A549 (cell line): Measurements from ENCODE around the gene PIK3R1. TPM values are rescaled to one million over a fixed set of nuclear protein-coding genes. Genes with fewer than 3 reads are reported as not detected.
A peak's percentile ranks its signal among the peaks of the same experiment; 100 is the strongest.

Experiments
- ATAC-seq, 2 experiments: fragments of 200-7000 bp in 1 of 2; fragments of >200 bp in 1 of 2; cut with Nextera tagmentation in 1 of 2; cut with Tn5 transposase in 1 of 2; 3 replicates each; pipeline versions ENCODE4 v1.8.0 to v1.9.1; 2018 to 2020; ENCODE audit warnings: mild to moderate bottlenecking in 1 of 2, moderate library complexity in 1 of 2
- CTCF ChIA-PET: fragments of 300-600 bp; sonication (Branson Sonifier 250); formaldehyde crosslinking; extraction: SDS; loops from one replicate; lab custom pipeline; 2021; ENCODE audit warnings: antibody characterized with exemption, inconsistent platforms; lab: Yijun Ruan, JAX
- POLR2A ChIA-PET: fragments of 350-600 bp; formaldehyde crosslinking; extraction: SDS; loops from one replicate; lab custom pipeline; 2021; ENCODE audit warnings: antibody characterized with exemption, inconsistent platforms; lab: Yijun Ruan, JAX
- DNase-seq, 2 experiments: peaks; one replicate each; pipeline versions ENCODE4 v3.0.0 to v3.0.0-alpha.2; 2011 to 2016; ENCODE audit warnings: low read depth in 1 of 2, low spot score in 1 of 2
- FAIRE-seq: peaks from 2 replicates; lab custom pipeline; 2011; peaks lifted over from hg19 to GRCh38; lab: Jason Lieb, UNC
- H3K27ac ChIP-seq, 2 experiments: fragments of >200 bp; sonication (Bioruptor Twin); formaldehyde crosslinking; 3 replicates each; pipeline ENCODE4 v1.5.1; 2016 to 2017
- H3K4me1 ChIP-seq: fragments of >200 bp; sonication (Bioruptor Twin); formaldehyde crosslinking; 3 replicates; pipeline ENCODE4 v1.6.1; 2016
- H3K4me2 ChIP-seq: fragments of >200 bp; sonication (Bioruptor Twin); formaldehyde crosslinking; 3 replicates; pipeline ENCODE4 v1.6.1; 2016
- H3K4me3 ChIP-seq: fragments of >200 bp; sonication (Bioruptor Twin); formaldehyde crosslinking; 3 replicates; pipeline ENCODE4 v1.5.1; 2016
- H3K9me3 ChIP-seq: fragments of >200 bp; sonication (Bioruptor Twin); formaldehyde crosslinking; 3 replicates; pipeline ENCODE4 v1.6.1; 2016
- ATOH8 ChIP-seq: fragments of 250-450 bp; sonication (Bioruptor Pico); IDR thresholded peaks from 2 replicates; pipeline ENCODE4 v1.5.0; 2020; ENCODE audit warnings: low read depth, mild to moderate bottlenecking, moderate library complexity
- BCL3 ChIP-seq: fragments of >200 bp; sonication (Bioruptor Twin); formaldehyde crosslinking; IDR thresholded peaks from 3 replicates; pipeline ENCODE4 v1.6.1; 2016
- CBX8 ChIP-seq: fragments of 200-600 bp; sonication (generic); IDR thresholded peaks from 2 replicates; pipeline ENCODE4 v1.6.1; 2016
- CTCF ChIP-seq: fragments of >200 bp; sonication (Bioruptor Twin); formaldehyde crosslinking; IDR thresholded peaks from 3 replicates; pipeline ENCODE4 v1.5.1; 2016
- ESRRA ChIP-seq: fragments of 150-350 bp; IDR thresholded peaks from 2 replicates; pipeline ENCODE4 v1.6.1; 2014; ENCODE audit warnings: mild to moderate bottlenecking, low read length, borderline replicate concordance
- GATA3 ChIP-seq: IDR thresholded peaks from 2 replicates; pipeline ENCODE4 v1.6.1; 2012; ENCODE audit warnings: borderline replicate concordance
- HDAC2 ChIP-seq: fragments of 200-600 bp; sonication (generic); IDR thresholded peaks from 2 replicates; pipeline ENCODE4 v1.6.1; 2016
- HOXA7 ChIP-seq: fragments of 250-450 bp; sonication (Bioruptor Pico); IDR thresholded peaks from 2 replicates; pipeline ENCODE4 v1.5.0; 2020; ENCODE audit warnings: mild to moderate bottlenecking, moderate library complexity
- JUN ChIP-seq, 2 experiments: fragments of >200 bp; sonication (Bioruptor Twin); formaldehyde crosslinking; IDR thresholded peaks; 2 replicates in 1 of 2; 3 replicates in 1 of 2; pipeline ENCODE4 v1.6.1; 2016 to 2017
- JUNB ChIP-seq: fragments of >200 bp; sonication (Bioruptor Twin); formaldehyde crosslinking; IDR thresholded peaks from 2 replicates; pipeline ENCODE4 v1.6.1; 2016
- MYC ChIP-seq: IDR thresholded peaks from 2 replicates; pipeline ENCODE4 v1.6.1; 2012; ENCODE audit warnings: mild to moderate bottlenecking, inconsistent platforms, low read length, improper control_type of control experiment, borderline replicate concordance
- NPAS2 ChIP-seq: fragments of 250-450 bp; sonication (Bioruptor Pico); IDR thresholded peaks from 2 replicates; pipeline ENCODE4 v1.8.0; 2022; ENCODE audit warnings: mild to moderate bottlenecking, moderate library complexity, borderline replicate concordance
- PBX3 ChIP-seq: IDR thresholded peaks from 2 replicates; pipeline ENCODE4 v1.6.1; 2012
- POLR2AphosphoS2 ChIP-seq: conservative IDR thresholded peaks from 2 replicates; pipeline ENCODE4 v1.6.1; 2012; ENCODE audit warnings: low read length, improper control_type of control experiment, inconsistent platforms
- RAD21 ChIP-seq, 2 experiments: fragments of >200 bp in 1 of 2; sonication (Bioruptor Twin) in 1 of 2; formaldehyde crosslinking in 1 of 2; IDR thresholded peaks in 1 of 2; conservative IDR thresholded peaks in 1 of 2; 2 replicates in 1 of 2; 3 replicates in 1 of 2; pipeline ENCODE4 v1.6.1; 2012 to 2018; ENCODE audit warnings: inconsistent platforms in 1 of 2
- RARB ChIP-seq: fragments of 250-450 bp; sonication (Bioruptor Pico); IDR thresholded peaks from 2 replicates; pipeline ENCODE4 v1.8.0; 2021; ENCODE audit warnings: mild to moderate bottlenecking, moderate library complexity
- TFCP2L1 ChIP-seq: fragments of 250-450 bp; sonication (Bioruptor Pico); IDR thresholded peaks from 2 replicates; pipeline ENCODE4 v1.5.0; 2021; ENCODE audit warnings: mild to moderate bottlenecking
- ZFP36 ChIP-seq: fragments of 450-650 bp; IDR thresholded peaks from 2 replicates; pipeline ENCODE4 v1.6.1; 2014; ENCODE audit warnings: borderline replicate concordance; ENCODE audit not compliant: partially characterized antibody
- WGBS: methylation state at CpG from one replicate; pipeline ENCODE4 v1.1.6; 2017; ENCODE audit errors: missing lambda C conversion rate; 5-methylcytosine and 5-hydroxymethylcytosine counted together
- polyA plus RNA-seq, 4 experiments: library from polyadenylated mRNA; depleted of rRNA in 3 of 4; stranded (reverse); fragments of >200 nt; fragmentation: RNase III in 1 of 4; extraction: RNeasy Plus Mini Kit Qiagen cat#74134 plus additional on column Dnase treatment in 1 of 4; gene quantifications; 2 replicates in 3 of 4; 3 replicates in 1 of 4; pipeline ENCODE4 v1.2.3, GENCODE V29; 2011 to 2017
- TF ChIP-seq, protein P1 (sequence below): fragments of 200-600 bp; sonication (generic); IDR thresholded peaks from 2 replicates; pipeline ENCODE4 v1.6.1; 2016; ENCODE audit warnings: antibody characterized with exemption, mild to moderate bottlenecking, moderate library complexity
- TF ChIP-seq, protein P2 (sequence below): fragments of 150-350 bp; IDR thresholded peaks from 2 replicates; pipeline ENCODE4 v1.6.1; 2014; ENCODE audit warnings: low read depth, mild to moderate bottlenecking, low read length

The PIK3R1 gene
- polyA plus RNA-seq, 2 of the 4 experiments (the other 2 are of a cell fraction): 5.5 to 5.7 TPM

- TF ChIP-seq, protein P1, sequence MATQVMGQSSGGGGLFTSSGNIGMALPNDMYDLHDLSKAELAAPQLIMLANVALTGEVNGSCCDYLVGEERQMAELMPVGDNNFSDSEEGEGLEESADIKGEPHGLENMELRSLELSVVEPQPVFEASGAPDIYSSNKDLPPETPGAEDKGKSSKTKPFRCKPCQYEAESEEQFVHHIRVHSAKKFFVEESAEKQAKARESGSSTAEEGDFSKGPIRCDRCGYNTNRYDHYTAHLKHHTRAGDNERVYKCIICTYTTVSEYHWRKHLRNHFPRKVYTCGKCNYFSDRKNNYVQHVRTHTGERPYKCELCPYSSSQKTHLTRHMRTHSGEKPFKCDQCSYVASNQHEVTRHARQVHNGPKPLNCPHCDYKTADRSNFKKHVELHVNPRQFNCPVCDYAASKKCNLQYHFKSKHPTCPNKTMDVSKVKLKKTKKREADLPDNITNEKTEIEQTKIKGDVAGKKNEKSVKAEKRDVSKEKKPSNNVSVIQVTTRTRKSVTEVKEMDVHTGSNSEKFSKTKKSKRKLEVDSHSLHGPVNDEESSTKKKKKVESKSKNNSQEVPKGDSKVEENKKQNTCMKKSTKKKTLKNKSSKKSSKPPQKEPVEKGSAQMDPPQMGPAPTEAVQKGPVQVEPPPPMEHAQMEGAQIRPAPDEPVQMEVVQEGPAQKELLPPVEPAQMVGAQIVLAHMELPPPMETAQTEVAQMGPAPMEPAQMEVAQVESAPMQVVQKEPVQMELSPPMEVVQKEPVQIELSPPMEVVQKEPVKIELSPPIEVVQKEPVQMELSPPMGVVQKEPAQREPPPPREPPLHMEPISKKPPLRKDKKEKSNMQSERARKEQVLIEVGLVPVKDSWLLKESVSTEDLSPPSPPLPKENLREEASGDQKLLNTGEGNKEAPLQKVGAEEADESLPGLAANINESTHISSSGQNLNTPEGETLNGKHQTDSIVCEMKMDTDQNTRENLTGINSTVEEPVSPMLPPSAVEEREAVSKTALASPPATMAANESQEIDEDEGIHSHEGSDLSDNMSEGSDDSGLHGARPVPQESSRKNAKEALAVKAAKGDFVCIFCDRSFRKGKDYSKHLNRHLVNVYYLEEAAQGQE: no peak
- TF ChIP-seq, protein P2, sequence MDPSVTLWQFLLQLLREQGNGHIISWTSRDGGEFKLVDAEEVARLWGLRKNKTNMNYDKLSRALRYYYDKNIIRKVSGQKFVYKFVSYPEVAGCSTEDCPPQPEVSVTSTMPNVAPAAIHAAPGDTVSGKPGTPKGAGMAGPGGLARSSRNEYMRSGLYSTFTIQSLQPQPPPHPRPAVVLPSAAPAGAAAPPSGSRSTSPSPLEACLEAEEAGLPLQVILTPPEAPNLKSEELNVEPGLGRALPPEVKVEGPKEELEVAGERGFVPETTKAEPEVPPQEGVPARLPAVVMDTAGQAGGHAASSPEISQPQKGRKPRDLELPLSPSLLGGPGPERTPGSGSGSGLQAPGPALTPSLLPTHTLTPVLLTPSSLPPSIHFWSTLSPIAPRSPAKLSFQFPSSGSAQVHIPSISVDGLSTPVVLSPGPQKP: no peak
- TF ChIP-seq NPAS2 (no peak), RARB (CRISPR knock-in tag) (no peak)
- TF ChIP-seq, all 56 proteins: peak for 0
Observed at GRCh38 chr5:68332556-68332955, 117.0 kb downstream of the PIK3R1 start (continued).

- Histone ChIP-seq H3K27ac (peak overlapping the region; percentile 69 to 79), H3K4me2 (peak overlapping the region; percentile 50), H3K4me1 (peaks cover 36% of the 10 kb centered on the region), H3K9me3 (0 out of 3 replicates have a peak, but pooled peaks cover 4% of the 10 kb centered on the region), H3K4me3 (no peak overlapping the region)
- ChIA-PET CTCF (interaction anchor here (0.6 to 1.5 kb wide), 7 partner anchors 13 to 733 kb away, joined by 3 to 6 read pairs (median 4); no protein-coding TSS in a partner anchor), POLR2A (interaction anchor here (0.6 kb wide), 1 partner anchor 78 kb away, joined by 3 read pairs; no protein-coding TSS in a partner anchor)
- DNase-seq (peak; percentile 46 to 83), FAIRE-seq (no peak), ATAC-seq (peak; percentile 92 to 93)
- 15% methylated on average over 2 of the region's 2 CpGs for WGBS
- TF ChIP-seq, protein P1: no peak
- TF ChIP-seq ATOH8 (CRISPR knock-in tag) (no peak), JUN (IDR thresholded peaks at IDR 0.05) (peak in 1 of 2 experiments; percentile 70; a peak in 3 of 5 replicates), RAD21 (conservative IDR thresholded peaks at IDR 0.05 in 1 of 2, IDR thresholded peaks at IDR 0.05 in 1 of 2) (peak; percentile 52 to 56), GATA3 (peak; percentile 54; the same call in 1 of the 2 replicates), MYC (no peak), TFCP2L1 (CRISPR knock-in tag) (no peak), ESRRA (no peak), HOXA7 (CRISPR knock-in tag) (no peak), CTCF (peak; percentile 32), ZFP36 (peak; percentile 2), HDAC2 (no peak), JUNB (peak; percentile 71), BCL3 (no peak), POLR2AphosphoS2 (no peak), CBX8 (no peak), PBX3 (no peak)
Observed at GRCh38 chr5:68333649-68334552, 118.3 kb downstream of the PIK3R1 start.
